ENCODE results near the gene ABTB2. TPM values are rescaled to one million over a fixed set of nuclear protein-coding genes. Genes with fewer than 3 reads are reported as not detected.

Gene ABTB2
- total RNA-seq, 1 donor from 2014 or later = 0.89 TPM

GRCh38 chr11:34167961-34168360, 189.8 kb downstream of the ABTB2 start:
- peaks cover 6% of the 10 kb centered on the region for H3K27me3 Mint-ChIP-seq (ENCODE audit: unreplicated experiment)
- H3K27ac Mint-ChIP-seq (ENCODE audit: unreplicated experiment) = no peak overlapping the region
- H3K9me3 Mint-ChIP-seq (ENCODE audit: unreplicated experiment) = no peaks in the 10 kb centered on the region
- no peaks in the 10 kb centered on the region for H3K36me3 Mint-ChIP-seq (ENCODE audit: unreplicated experiment)
- DNase-seq (ENCODE audit: extremely low spot score, unreplicated experiment) = no peak
- TF ChIP-seq CTCF (IDR thresholded peaks at IDR 0.05) = no peak
- no peaks in the 10 kb centered on the region for H3K4me1 Mint-ChIP-seq (ENCODE audit: unreplicated experiment)
- no peak overlapping the region for H3K4me3 Mint-ChIP-seq (ENCODE audit: unreplicated experiment)

- H3K4me1 Mint-ChIP-seq (ENCODE audit: unreplicated experiment) = no peaks in the 10 kb centered on the region
- H3K27me3 Mint-ChIP-seq (ENCODE audit: unreplicated experiment) = peaks cover 6% of the 10 kb centered on the region
- TF ChIP-seq CTCF (IDR thresholded peaks at IDR 0.05) = no peak
- H3K36me3 Mint-ChIP-seq (ENCODE audit: unreplicated experiment) = no peaks in the 10 kb centered on the region
- no peak for DNase-seq (ENCODE audit: extremely low spot score, unreplicated experiment)
- no peak overlapping the region for H3K27ac Mint-ChIP-seq (ENCODE audit: unreplicated experiment)
- H3K4me3 Mint-ChIP-seq (ENCODE audit: unreplicated experiment) = no peak overlapping the region
- H3K9me3 Mint-ChIP-seq (ENCODE audit: unreplicated experiment) = no peaks in the 10 kb centered on the region
Measured at GRCh38 chr11:34166806-34167740, 190.7 kb downstream of the ABTB2 start.

GRCh38 chr11:34165786-34166555, 191.8 kb downstream of the ABTB2 start:
- Mint-ChIP-seq H3K36me3 (ENCODE audit: unreplicated experiment) (no peaks in the 10 kb centered on the region), H3K4me3 (ENCODE audit: unreplicated experiment) (no peak overlapping the region), H3K27ac (ENCODE audit: unreplicated experiment) (no peak overlapping the region), H3K9me3 (ENCODE audit: unreplicated experiment) (no peaks in the 10 kb centered on the region), H3K27me3 (ENCODE audit: unreplicated experiment) (peaks cover 6% of the 10 kb centered on the region), H3K4me1 (ENCODE audit: unreplicated experiment) (no peaks in the 10 kb centered on the region)
- DNase-seq (ENCODE audit: extremely low spot score, unreplicated experiment) = no peak
- no peak for TF ChIP-seq CTCF (IDR thresholded peaks at IDR 0.05)

GRCh38 chr11:34165121-34165520, 192.7 kb downstream of the ABTB2 start:
- TF ChIP-seq CTCF (IDR thresholded peaks at IDR 0.05) = no peak
- Mint-ChIP-seq H3K27me3 (ENCODE audit: unreplicated experiment) (no peaks in the 10 kb centered on the region), H3K9me3 (ENCODE audit: unreplicated experiment) (no peaks in the 10 kb centered on the region), H3K4me3 (ENCODE audit: unreplicated experiment) (no peak overlapping the region), H3K4me1 (ENCODE audit: unreplicated experiment) (no peaks in the 10 kb centered on the region), H3K36me3 (ENCODE audit: unreplicated experiment) (no peaks in the 10 kb centered on the region), H3K27ac (ENCODE audit: unreplicated experiment) (no peak overlapping the region)
- DNase-seq (ENCODE audit: extremely low spot score, unreplicated experiment) = no peak

GRCh38 chr11:34162856-34163255, 195.0 kb downstream of the ABTB2 start:
- no peak for TF ChIP-seq CTCF (IDR thresholded peaks at IDR 0.05)
- no peak for DNase-seq (ENCODE audit: extremely low spot score, unreplicated experiment)
- H3K36me3 Mint-ChIP-seq (ENCODE audit: unreplicated experiment) = no peaks in the 10 kb centered on the region

More at GRCh38 chr11:34162856-34163255, 195.0 kb downstream of the ABTB2 start:
- Mint-ChIP-seq H3K27me3 (ENCODE audit: unreplicated experiment) (no peaks in the 10 kb centered on the region), H3K4me1 (ENCODE audit: unreplicated experiment) (no peaks in the 10 kb centered on the region), H3K9me3 (ENCODE audit: unreplicated experiment) (no peaks in the 10 kb centered on the region), H3K27ac (ENCODE audit: unreplicated experiment) (no peak overlapping the region), H3K4me3 (ENCODE audit: unreplicated experiment) (no peak overlapping the region)
